Omental fat pad (tissue), 4 donors: Measurements from ENCODE around the gene DNAH6. TPM values are rescaled to one million over a fixed set of nuclear protein-coding genes. Genes with fewer than 3 reads are reported as not detected.

ENCODE experiments used
- ATAC-seq: fragments of 150-250 bp; one replicate; pipeline ENCODE4 v1.9.1; 2016; ENCODE audit warnings: mild to moderate bottlenecking, moderate library complexity; ENCODE audit not compliant: low FRiP score
- DNase-seq: peaks from one replicate; pipeline ENCODE4 v3.0.0-alpha.2; 2019; ENCODE audit warnings: low spot score
- CTCF ChIP-seq, 3 donors: fragments of 450-650 bp; IDR thresholded peaks; one replicate each; pipeline ENCODE4 v1.5.1; 2016 to 2017; ENCODE audit warnings: antibody characterized with exemption in 3 of 3, mild to moderate bottlenecking in 3 of 3, moderate library complexity in 2 of 3
- total RNA-seq, 4 donors: library from RNA; depleted of rRNA; stranded (reverse); fragments of >200 nt; gene quantifications; one replicate each; pipeline ENCODE4 v1.1.0, GENCODE V29; 2016

DNAH6 gene
- total RNA-seq, 4 donors from 2014 or later, result 0.16 to 1.6 (median 1.2) TPM

GRCh38 chr2:84687498-84688149 is 171.3 kb downstream of the DNAH6 start:
- no peak for ATAC-seq
- no peak for TF ChIP-seq CTCF (IDR thresholded peaks at IDR 0.05)
- DNase-seq, result no peak

- no peak for TF ChIP-seq CTCF (IDR thresholded peaks at IDR 0.05)
- ATAC-seq (no peak), DNase-seq (no peak)
Observed at GRCh38 chr2:84690225-84690624, 173.9 kb downstream of the DNAH6 start.

GRCh38 chr2:84694088-84694622 is 177.9 kb downstream of the DNAH6 start:
- no peak for TF ChIP-seq CTCF (IDR thresholded peaks at IDR 0.05)
- DNase-seq (no peak), ATAC-seq (no peak)

- no peak for TF ChIP-seq CTCF (IDR thresholded peaks at IDR 0.05)
- no peak for DNase-seq
- no peak for ATAC-seq
Observed at GRCh38 chr2:84697895-84698294, 181.6 kb downstream of the DNAH6 start.

GRCh38 chr2:84700006-84700405 is 183.7 kb downstream of the DNAH6 start:
- TF ChIP-seq CTCF (IDR thresholded peaks at IDR 0.05), result no peak
- DNase-seq, result no peak
- no peak for ATAC-seq

- no peak for DNase-seq
- no peak for TF ChIP-seq CTCF (IDR thresholded peaks at IDR 0.05)
- peak; percentile 75 for ATAC-seq
Observed at GRCh38 chr2:84701880-84702279, 185.6 kb downstream of the DNAH6 start.

- ATAC-seq (no peak), DNase-seq (no peak)
- no peak for TF ChIP-seq CTCF (IDR thresholded peaks at IDR 0.05)
Observed at GRCh38 chr2:84702941-84703340, 186.6 kb downstream of the DNAH6 start.
